Fibroblast of lung (primary cell): ENCODE data around the gene ZNF174. TPM values are rescaled to one million over a fixed set of nuclear protein-coding genes. Genes with fewer than 3 reads are reported as not detected.

Experiments used
- DNase-seq, 2 donors: peaks; one replicate each; pipeline versions ENCODE4 v3.0.0 to v3.0.0-alpha.2; 2010; ENCODE audit warnings: low read depth in 2 of 2
- H2AFZ ChIP-seq: 2 replicates; pipeline ENCODE4 v1.5.1; 2012; ENCODE audit warnings: low read length, control low read depth, inconsistent platforms
- H3K27ac ChIP-seq: 2 replicates; pipeline ENCODE4 v1.5.1; 2011; ENCODE audit warnings: low read length, control low read depth; ENCODE audit not compliant: insufficient read depth
- H3K27me3 ChIP-seq: 2 replicates; pipeline ENCODE4 v1.5.1; 2011; ENCODE audit warnings: mild to moderate bottlenecking, low read length; ENCODE audit not compliant: control insufficient read depth, insufficient read depth
- H3K36me3 ChIP-seq: 2 replicates; pipeline ENCODE4 v1.5.1; 2011; ENCODE audit warnings: low read length; ENCODE audit not compliant: control insufficient read depth, insufficient read depth
- H3K4me1 ChIP-seq: 2 replicates; pipeline ENCODE4 v1.5.1; 2011; ENCODE audit warnings: low read length; ENCODE audit not compliant: control insufficient read depth, insufficient read depth; ENCODE audit errors: extremely low read depth
- H3K4me2 ChIP-seq: 2 replicates; pipeline ENCODE4 v1.5.1; 2011; ENCODE audit warnings: low read length, control low read depth; ENCODE audit not compliant: insufficient read depth; ENCODE audit errors: extremely low read depth
- H3K4me3 ChIP-seq, 4 experiments: fragments of 200-600 bp in 1 of 4; sonication (generic) in 1 of 4; replicated peaks in 1 of 4; 2 replicates each; pipeline ENCODE4 v1.5.1; 2011 to 2016; ENCODE audit warnings: low read length in 4 of 4, low read depth in 3 of 4, mild to moderate bottlenecking in 3 of 4, control low read depth in 2 of 4, inconsistent platforms in 1 of 4, mixed read lengths in 1 of 4; ENCODE audit not compliant: insufficient read depth in 1 of 4; ENCODE audit errors: control extremely low read depth in 1 of 4
- H3K79me2 ChIP-seq: 2 replicates; pipeline ENCODE4 v1.5.1; 2012; ENCODE audit warnings: mild to moderate bottlenecking, low read length, inconsistent platforms; ENCODE audit not compliant: control insufficient read depth, insufficient read depth
- H3K9ac ChIP-seq: 2 replicates; pipeline ENCODE4 v1.5.1; 2011; ENCODE audit warnings: mild to moderate bottlenecking, low read length, control low read depth; ENCODE audit not compliant: insufficient read depth
- H3K9me3 ChIP-seq: 2 replicates; pipeline ENCODE4 v1.5.1; 2012; ENCODE audit warnings: low read depth, low read length; ENCODE audit not compliant: control insufficient read depth, insufficient read depth
- H4K20me1 ChIP-seq: 2 replicates; pipeline ENCODE4 v1.5.1; 2011; ENCODE audit warnings: low read length; ENCODE audit not compliant: control insufficient read depth, insufficient read depth; ENCODE audit errors: extremely low read depth
- EZH2 ChIP-seq: IDR thresholded peaks from 2 replicates; pipeline ENCODE4 v1.5.1; 2012; ENCODE audit warnings: low read length, control low read depth, mild to moderate bottlenecking; ENCODE audit errors: missing control alignments
- polyA plus RNA-seq, 2 donors: library from polyadenylated mRNA; depleted of rRNA in 1 of 2; stranded (reverse) in 1 of 2; unstranded in 1 of 2; fragments of >200 nt; gene quantifications; 2 replicates each; pipeline ENCODE4 v1.2.1, GENCODE V29; 2011 to 2012; ENCODE audit warnings: missing spikeins in 1 of 2
- total RNA-seq: library from RNA; depleted of rRNA; stranded (reverse); fragments of >200 nt; gene quantifications from 2 replicates; pipeline ENCODE4 v1.2.1, GENCODE V29; 2014
- TF ChIP-seq, protein P1 (sequence below), 2 donors: IDR thresholded peaks in 1 of 2; conservative IDR thresholded peaks in 1 of 2; 1 replicate in 1 of 2; 2 replicates in 1 of 2; pipeline ENCODE4 v1.5.1; 2011 to 2012; ENCODE audit warnings: low read length in 2 of 2, control low read depth in 1 of 2, inconsistent platforms in 1 of 2, low read depth in 1 of 2, mild to moderate bottlenecking in 1 of 2

ZNF174 gene
- total and polyA plus RNA-seq, 2 donors (not counting 1 experiment from before 2014, with no cell fraction given), result 8.5 to 9.2 TPM

DNA sequence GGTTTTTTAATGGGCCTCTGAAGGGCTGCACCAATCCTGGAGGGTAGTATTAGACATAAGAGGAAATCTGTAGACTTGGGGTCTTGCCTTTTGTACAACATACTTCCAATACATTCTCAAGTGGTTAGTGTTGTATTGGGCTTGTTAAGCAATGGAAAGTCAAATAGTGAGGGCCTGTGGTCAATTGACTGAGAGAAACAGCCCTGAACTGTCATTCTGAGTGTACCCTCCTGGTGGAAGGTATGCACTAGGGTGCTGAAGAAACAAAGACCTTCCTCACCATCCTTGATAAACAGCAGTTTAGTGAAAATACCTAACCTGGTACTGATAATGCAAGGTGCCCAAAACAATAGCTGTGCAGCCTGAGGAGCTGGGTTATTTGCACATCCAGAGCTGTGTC, 23.1 kb upstream of the ZNF174 start:
- Histone ChIP-seq H3K27me3 (no peaks in the 10 kb centered on the region), H3K4me3 (no peak overlapping the region), H3K9ac (no peak overlapping the region), H3K27ac (no peak overlapping the region), H3K4me2 (no peak overlapping the region), H3K4me1 (no peaks in the 10 kb centered on the region), H3K79me2 (no peaks in the 10 kb centered on the region), H3K9me3 (peaks cover 8% of the 10 kb centered on the region), H4K20me1 (no peaks in the 10 kb centered on the region), H3K36me3 (peaks cover 5% of the 10 kb centered on the region), H2AFZ (no peak overlapping the region)
- no peak for DNase-seq
- TF ChIP-seq, protein P1, sequence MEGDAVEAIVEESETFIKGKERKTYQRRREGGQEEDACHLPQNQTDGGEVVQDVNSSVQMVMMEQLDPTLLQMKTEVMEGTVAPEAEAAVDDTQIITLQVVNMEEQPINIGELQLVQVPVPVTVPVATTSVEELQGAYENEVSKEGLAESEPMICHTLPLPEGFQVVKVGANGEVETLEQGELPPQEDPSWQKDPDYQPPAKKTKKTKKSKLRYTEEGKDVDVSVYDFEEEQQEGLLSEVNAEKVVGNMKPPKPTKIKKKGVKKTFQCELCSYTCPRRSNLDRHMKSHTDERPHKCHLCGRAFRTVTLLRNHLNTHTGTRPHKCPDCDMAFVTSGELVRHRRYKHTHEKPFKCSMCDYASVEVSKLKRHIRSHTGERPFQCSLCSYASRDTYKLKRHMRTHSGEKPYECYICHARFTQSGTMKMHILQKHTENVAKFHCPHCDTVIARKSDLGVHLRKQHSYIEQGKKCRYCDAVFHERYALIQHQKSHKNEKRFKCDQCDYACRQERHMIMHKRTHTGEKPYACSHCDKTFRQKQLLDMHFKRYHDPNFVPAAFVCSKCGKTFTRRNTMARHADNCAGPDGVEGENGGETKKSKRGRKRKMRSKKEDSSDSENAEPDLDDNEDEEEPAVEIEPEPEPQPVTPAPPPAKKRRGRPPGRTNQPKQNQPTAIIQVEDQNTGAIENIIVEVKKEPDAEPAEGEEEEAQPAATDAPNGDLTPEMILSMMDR (conservative IDR thresholded peaks at IDR 0.05 in 1 of 2, IDR thresholded peaks at IDR 0.05 in 1 of 2; ENCODE audit: low read depth in 1 of 2, low read length in 2 of 2), result no peak
- TF ChIP-seq EZH2, result no peak

DNA sequence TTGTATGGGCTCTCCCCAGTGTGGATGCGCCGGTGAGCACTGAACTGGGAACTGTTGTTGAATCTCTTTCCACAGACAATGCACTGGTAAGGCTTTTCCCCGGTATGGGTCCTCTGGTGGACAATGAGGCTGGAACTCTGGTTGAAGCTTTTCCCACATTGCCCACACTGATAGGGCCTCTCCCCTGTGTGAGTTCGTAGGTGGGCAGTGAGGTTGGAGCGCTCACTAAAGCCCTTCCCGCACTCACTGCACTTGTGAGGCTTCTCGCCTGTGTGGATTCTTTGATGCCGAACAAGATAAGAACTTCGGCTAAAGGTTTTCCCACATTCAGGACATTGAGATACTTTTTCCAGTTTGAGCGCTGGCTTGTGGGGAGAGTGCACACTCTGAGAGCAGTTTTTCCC, 18.0 kb upstream of the ZNF174 start:
- H3K4me3 ChIP-seq, result no peak overlapping the region
- TF ChIP-seq, protein P1 (conservative IDR thresholded peaks at IDR 0.05 in 1 of 2, IDR thresholded peaks at IDR 0.05 in 1 of 2; ENCODE audit: low read depth in 1 of 2, low read length in 2 of 2), result no peak
- no peak for TF ChIP-seq EZH2
- H3K4me1 ChIP-seq, result no peaks in the 10 kb centered on the region
- H4K20me1 ChIP-seq, result no peaks in the 10 kb centered on the region
- DNase-seq, result no peak
- no peak overlapping the region for H2AFZ ChIP-seq
- no peak overlapping the region for H3K27ac ChIP-seq
- H3K79me2 ChIP-seq, result no peaks in the 10 kb centered on the region
- no peaks in the 10 kb centered on the region for H3K27me3 ChIP-seq
- H3K9me3 ChIP-seq, result peaks cover 16% of the 10 kb centered on the region
- H3K4me2 ChIP-seq, result no peak overlapping the region
- peaks cover 12% of the 10 kb centered on the region for H3K36me3 ChIP-seq
- no peak overlapping the region for H3K9ac ChIP-seq

DNA sequence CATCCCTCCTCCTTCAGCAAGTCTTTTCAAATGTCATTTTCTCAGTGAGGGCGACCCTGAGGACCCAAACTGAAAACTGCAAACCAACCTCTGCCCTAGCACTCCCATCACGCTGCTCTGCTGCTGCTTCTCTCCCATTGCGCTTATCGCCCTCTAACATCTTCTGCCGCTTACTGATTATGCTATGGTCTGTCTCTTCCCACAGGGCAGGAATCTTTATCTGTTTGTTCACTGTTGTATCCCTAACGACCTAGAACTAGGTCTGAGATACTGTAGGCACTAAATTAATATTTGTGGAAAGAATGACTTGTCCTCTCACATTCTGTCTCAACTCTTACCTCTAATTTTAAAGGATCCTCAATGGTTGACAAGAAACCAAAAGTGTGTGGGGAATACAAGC, 12.7 kb upstream of the ZNF174 start:
- no peak overlapping the region for H3K9ac ChIP-seq
- peaks cover 15% of the 10 kb centered on the region for H3K36me3 ChIP-seq
- H3K9me3 ChIP-seq, result peaks cover 8% of the 10 kb centered on the region

More for the DNA sequence above, 12.7 kb upstream of the ZNF174 start:
- Histone ChIP-seq H2AFZ (no peak overlapping the region), H3K4me1 (no peaks in the 10 kb centered on the region), H3K79me2 (no peaks in the 10 kb centered on the region), H3K27me3 (no peaks in the 10 kb centered on the region), H3K27ac (no peak overlapping the region), H3K4me2 (no peak overlapping the region), H3K4me3 (no peak overlapping the region), H4K20me1 (no peaks in the 10 kb centered on the region)
- TF ChIP-seq, protein P1 (conservative IDR thresholded peaks at IDR 0.05 in 1 of 2, IDR thresholded peaks at IDR 0.05 in 1 of 2; ENCODE audit: low read depth in 1 of 2, low read length in 2 of 2), result no peak
- TF ChIP-seq EZH2, result no peak
- no peak for DNase-seq
